HG03175 (cell line): Measurements from ENCODE around the gene PALM2AKAP2.
"Not testable (repeated sequence)": the region's sequence is repeated elsewhere in the genome, so short reads cannot be mapped to it uniquely, and the experiment has no call there.

ENCODE experiments used
- ATAC-seq: cut with Tn5 transposase; IDR thresholded peaks from one replicate; pipeline ENCODE4 v1.9.1; 2021; ENCODE audit warnings: mild to moderate bottlenecking, moderate library complexity; ENCODE audit not compliant: unreplicated experiment

Gene PALM2AKAP2

DNA sequence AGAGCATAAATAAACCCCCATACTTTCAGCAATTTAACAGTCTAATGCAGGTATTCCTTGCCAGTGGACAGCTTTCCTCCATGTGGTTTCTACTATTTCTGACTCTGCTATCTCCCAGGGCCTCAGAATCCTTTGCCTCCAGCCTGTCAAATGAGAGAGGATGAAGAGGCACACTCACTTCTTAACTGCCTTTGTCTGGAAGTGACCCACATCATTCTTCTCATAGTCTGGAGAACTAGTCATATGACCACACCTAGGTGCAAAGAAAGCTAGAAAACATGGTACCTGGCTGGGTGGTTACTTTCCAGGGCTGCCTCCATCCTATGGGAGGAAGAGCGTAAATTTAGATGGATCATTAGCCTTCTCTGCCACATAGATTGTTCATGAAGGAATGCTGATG is 22.5 kb downstream of the PALM2AKAP2 start:
- ATAC-seq = no peak

GRCh38 chr9:109805050-109805449 is 25.1 kb downstream of the PALM2AKAP2 start:
- no peak for ATAC-seq

- ATAC-seq = no peak
Measured at GRCh38 chr9:109806506-109807115, 26.6 kb downstream of the PALM2AKAP2 start.

DNA sequence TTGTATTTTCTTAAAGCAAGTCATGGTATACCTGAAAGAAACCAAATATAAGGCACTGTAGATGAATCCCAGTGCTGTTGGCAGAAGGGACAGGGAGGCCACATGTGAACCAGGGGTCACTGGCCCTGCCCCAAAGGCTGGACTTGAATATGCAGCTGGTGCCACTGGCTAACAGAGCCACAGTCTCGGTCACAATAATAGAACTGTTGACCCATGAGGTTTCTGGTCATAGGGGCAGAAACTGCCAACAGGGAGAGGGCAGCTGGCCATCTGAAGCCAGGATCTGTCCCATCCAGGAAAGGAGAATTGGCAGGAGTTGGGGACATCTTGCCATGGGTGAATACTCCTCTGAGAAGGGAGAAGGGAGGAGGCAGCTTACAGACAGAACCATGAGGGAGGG is 31.9 kb downstream of the PALM2AKAP2 start:
- ATAC-seq = no peak

DNA sequence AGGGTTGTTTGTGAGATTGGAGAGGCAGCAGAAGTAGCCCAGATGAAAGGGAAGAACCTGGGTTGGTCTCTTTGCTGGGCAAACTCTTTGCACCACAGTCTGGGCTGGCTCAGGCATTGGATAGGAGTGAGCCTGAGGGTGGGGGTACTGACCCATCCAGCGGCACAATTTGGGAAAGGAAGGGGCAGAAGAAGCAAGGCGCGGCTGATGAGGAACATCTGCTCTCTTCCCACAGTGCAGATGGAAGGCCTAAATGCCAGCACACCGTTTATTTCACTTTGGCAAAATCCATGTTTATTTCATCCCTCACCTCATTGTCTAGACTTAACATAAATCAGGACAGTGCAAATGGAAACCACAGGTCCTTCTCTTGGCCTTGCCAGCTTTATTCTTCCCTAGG is 32.3 kb downstream of the PALM2AKAP2 start:
- ATAC-seq = no peak

DNA sequence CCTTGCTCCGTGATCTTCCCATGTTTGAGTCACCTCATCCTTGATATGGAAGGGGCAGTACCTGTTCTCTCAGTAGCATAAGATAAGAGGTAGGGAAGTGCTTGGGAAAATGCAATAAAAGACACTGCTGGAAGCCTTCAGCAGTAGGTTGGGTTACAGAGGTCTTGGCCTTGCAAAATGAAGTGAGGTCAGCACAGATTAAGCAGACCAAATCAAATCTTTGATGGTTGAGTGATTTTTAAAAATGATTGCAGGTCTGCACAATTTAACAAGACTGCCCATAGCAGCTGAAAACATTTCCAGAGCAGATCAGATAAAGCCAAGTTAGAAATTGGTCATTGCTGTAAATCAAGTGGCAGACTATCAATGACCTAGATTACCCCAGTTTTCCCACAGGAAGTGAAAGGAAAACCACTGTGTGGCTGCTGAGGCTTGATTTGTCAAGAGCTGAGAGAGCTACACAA is 32.9 kb downstream of the PALM2AKAP2 start:
- no peak for ATAC-seq

DNA sequence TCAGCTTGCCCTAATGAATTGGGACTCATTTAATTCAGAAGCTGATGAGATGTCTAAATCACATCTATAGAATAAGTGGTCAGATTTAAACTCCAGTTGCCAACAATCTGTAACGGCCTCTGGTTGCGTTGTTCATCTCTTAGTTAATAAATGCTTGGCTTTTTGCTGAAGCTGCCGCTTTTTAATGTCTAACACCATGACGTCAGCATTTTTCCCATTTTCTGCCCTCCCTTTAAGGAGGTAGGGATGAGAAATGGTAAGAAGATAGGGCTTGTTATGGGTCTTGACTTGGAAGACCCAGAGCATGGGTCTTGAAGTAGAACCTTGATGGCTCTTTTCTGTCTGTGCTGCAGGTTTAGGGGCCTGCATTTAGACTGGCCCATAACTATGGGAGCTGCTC is 33.3 kb downstream of the PALM2AKAP2 start:
- no peak for ATAC-seq

DNA sequence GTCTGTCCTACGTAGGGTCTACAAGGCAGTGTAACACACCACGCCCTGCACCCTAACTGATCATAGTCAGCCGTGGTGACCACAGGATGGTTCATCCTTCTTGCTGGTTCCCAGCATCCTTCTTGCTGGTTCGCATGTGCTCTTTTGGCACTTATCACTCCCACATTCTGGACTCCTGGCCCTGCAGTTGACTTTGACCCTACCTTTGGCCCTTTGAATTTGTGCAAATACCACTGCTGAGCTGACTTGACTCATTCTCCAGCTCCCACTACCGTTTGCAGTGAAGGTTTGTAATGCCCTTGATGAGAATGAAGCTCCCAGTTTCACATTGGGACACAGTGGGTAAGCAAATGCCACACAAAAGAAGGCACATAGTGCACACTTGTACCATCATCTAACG is 33.8 kb downstream of the PALM2AKAP2 start:
- ATAC-seq = no peak

- ATAC-seq = no peak
Measured at GRCh38 chr9:109815366-109815947, 35.5 kb downstream of the PALM2AKAP2 start.

- no peak for ATAC-seq
Measured at GRCh38 chr9:109816490-109816889, 36.5 kb downstream of the PALM2AKAP2 start.

GRCh38 chr9:109817146-109817845 is 37.3 kb downstream of the PALM2AKAP2 start:
- no peak for ATAC-seq

DNA sequence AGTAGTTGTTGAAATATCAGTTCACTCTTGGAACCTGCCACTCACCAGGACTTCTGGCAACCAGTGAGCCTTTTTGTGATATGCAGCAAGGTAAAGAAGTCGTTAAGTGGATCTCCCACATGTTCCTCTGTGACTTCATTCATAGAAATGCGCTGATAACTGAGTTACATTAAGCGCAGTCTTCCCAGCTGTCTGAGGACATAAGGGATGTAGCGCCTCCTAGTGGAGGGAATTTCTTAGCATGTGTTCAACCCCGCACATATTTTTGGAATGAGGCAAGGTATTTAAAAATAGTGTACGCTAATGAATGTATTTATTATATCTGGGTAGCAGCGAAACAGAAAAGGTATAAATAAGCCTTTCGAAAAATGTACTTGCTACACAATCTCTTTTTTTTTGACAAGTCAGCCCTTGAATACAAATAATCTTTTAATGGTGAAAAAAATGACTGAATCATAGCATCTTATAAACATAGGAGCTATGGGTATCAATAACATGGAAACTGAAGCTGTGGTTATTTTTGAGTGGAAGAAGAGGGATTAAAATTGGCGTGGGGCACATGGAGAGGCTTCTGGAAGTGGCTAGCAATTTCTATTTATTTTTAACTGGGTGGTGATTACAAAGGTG is 38.0 kb downstream of the PALM2AKAP2 start:
- peak; percentile 77 for ATAC-seq

DNA sequence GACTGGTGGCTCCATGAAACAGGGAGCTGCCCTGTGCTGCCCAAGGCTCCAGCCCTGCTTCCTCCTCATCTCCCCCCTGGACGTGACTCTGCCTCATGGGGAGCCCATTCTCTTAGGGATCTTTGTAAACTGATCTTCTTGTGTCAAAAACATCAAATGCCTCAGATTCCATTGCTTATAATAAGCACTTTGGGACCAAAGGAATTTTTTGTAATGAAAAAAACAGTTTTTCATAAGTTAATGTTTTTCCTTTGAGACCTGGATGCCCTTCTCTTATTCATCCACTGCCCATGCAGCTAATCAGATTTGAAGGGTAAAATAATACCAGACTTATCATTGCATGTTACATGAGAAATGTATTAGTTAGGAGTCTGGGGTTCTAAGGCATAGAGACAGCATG is 41.7 kb downstream of the PALM2AKAP2 start:
- no peak for ATAC-seq

GRCh38 chr9:109825383-109825782 is 45.4 kb downstream of the PALM2AKAP2 start:
- not testable (repeated sequence) for ATAC-seq

GRCh38 chr9:109826559-109826958 is 46.6 kb downstream of the PALM2AKAP2 start:
- no peak for ATAC-seq

DNA sequence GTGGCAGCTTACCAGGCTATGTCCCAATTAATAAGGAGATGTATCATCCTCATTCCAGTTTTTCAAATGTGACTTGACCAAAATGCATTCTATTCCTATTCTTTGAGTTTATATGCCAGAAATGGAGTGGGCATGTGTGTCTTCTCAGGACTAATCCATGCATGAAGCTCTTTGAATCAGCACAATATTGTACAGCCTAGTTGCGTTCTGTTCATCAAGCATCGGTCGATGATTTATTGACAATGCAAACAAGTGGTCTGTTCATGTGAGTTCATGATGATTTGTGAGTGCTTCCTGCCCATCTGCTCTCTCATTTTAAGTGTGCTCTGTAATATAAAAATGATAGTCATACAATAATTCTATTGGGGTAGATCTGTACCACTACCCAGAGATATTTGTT is 48.3 kb downstream of the PALM2AKAP2 start:
- ATAC-seq = no peak
